Inflammatory macrophage (primary cell): ENCODE results near the gene FAM20C.
"Not testable (repeated sequence)": the region's sequence is repeated elsewhere in the genome, so short reads cannot be mapped to it uniquely, and the experiment has no call there.

Source experiments
- DNase-seq, 2 donors: peaks; one replicate each; pipeline ENCODE4 v3.0.0-alpha.2; 2020 to 2022

FAM20C gene

DNA sequence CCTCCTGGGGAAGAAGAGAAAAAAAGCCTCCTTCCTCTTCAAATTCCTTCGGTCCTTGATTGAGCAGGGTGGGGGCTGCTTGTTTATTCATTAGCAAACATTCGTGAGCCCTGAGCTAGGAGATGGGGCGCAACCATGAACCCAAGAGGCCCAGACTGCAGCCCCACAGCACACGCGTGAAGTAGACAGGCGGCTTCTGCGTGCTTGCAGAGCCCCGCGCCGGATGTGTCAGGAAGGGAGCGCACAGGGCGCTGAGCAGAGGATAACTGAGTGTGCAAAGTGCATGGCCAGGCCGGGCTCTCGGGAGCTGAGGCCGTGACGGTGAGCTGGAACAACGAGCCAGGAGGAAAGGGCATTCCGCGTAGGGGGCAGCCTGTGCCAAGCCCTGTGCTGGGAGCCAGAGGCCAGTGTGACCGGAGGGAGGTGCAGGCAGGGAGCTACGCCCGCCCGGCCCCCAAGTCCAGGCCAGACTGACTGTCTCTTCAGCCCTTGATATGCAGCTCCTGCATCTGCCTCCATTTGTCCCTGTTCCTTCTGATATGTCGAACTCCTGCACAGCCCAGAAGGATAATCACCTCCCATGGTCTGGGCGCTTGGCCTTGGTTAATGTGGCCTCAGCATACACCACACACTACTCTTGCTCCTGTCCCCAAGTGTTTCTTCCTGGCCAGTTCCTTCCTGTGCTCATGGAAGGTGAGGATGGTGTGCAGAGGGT, 102.2 kb downstream of the FAM20C start:
- no peak for DNase-seq

DNA sequence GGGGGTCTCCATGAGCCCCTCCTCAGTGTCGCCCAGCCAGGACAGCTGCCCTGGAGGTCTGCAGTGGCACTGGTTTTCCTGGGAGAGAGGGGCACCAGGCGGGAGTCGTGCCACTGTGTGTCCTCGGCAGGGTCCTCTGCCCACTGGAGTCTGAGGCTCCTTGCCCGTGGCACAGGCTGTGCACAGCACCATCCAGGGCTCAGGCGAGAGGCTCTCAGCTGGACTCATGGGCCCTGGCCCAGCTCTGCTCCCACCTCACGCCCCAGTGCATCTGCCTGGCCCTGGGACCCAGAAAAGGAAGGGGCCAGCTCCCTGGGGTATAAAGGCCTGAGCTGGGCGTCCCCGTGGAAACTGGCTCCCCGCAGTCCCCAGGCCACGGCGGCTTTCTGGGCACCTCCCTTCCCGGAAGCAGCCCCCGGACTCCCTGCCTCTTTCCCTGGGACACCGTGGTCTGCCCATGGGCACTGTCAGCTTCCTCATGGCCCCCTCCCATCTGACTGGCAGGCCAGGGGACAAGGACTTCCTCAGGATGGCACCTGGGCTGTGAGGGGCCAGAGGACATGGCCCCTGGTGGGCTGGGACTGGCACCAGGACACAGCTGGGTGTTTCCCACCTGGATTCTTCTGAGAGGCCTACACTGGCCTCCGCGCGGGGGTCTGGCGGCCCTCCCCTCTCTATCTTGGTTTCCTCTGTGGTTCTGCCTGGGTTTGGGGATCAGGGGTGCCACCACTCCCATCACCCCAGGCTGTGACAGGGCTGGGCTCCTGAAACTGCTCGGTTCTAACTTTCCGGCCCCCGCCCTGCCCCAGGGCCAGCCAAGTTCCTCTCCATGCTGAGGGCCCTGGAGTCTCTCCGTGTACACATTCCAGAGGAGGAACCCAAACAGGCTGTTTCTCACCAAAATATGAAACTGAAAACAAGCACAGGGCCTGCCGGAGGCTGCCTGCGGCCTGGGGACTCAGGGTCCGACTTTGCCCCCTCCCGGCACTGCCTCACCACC, 103.1 kb downstream of the FAM20C start:
- no peak for DNase-seq

DNA sequence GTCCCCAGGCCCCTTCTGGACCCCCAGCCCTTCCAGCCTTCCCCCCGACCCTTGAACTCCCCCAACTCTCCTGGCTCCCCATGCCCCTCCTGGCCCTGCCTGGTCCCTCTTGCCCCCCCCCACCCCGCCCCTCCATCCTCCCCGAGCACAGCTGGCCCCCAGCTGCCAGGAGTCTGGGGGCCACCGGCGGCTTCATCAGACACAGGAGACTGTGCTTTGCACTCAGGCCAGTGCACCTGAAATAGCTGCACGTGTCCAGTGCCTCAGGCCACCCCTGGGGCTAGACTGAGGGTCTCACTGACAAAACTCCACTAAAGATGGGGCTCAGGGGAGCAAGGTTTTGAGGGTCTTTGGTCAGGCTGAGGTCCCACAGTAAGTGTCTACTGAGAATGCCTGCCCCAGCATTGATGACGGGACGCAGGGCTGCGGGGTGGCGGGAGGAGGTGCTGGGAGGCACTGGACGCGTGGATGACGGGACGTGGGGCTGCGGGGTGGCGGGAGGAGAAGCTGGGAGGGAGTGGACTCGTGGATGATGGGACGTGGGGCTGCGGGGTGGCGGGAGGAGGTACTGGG, 104.1 kb downstream of the FAM20C start:
- no peak for DNase-seq

DNA sequence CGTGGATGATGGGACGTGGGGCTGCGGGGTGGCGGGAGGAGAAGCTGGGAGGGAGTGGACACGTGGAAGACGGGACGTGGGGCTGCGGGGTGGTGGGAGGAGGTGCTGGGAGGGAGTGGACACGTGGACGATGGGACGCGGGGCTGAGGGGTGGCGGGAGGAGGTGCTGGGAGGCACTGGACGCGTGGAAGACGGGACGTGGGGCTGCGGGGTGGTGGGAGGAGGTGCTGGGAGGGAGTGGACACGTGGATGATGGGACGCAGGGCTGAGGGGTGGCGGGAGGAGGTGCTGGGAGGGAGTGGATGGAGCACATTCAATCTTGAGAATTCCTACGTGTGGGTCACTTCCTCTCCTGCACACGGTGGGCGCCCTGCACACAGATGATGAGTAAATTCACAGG, 104.8 kb downstream of the FAM20C start:
- not testable (repeated sequence) for DNase-seq

DNA sequence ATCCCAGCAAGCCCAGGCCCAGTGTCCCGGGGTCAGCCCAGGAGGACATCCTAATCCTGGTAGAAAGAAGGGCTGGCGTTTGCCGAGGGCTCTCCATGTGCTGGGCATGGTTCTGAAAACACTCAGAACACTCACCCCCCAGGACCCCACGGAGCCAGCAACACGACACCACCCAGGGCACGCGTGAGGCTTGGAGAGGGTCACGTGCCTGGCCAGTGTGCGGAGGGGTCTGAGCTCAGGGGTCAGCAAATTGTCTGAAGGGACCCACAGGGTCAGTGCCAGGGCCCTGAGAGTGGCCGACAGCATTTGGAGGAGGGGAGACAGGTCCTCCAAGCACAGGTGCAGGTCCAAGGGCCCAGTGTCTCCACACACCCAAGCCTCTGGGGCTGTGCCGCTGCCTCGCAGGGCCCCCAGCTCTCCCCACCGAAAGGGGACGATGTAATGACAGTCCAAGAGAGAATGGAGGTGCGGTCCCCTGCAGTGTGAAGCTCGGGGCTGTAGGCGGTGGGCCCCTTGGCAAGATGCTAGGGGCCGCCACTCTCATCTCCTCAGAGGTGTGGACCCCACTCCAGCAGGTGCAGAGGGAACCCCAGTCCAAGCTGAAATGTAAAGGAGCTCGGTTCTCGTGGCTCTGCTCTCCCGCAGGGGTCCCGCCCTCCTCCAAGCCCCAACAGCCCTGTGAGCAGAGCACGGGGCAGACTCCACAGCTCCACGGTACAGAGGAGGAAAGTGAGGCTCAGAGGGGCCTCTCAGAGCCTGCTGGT, 105.4 kb downstream of the FAM20C start:
- no peak for DNase-seq

DNA sequence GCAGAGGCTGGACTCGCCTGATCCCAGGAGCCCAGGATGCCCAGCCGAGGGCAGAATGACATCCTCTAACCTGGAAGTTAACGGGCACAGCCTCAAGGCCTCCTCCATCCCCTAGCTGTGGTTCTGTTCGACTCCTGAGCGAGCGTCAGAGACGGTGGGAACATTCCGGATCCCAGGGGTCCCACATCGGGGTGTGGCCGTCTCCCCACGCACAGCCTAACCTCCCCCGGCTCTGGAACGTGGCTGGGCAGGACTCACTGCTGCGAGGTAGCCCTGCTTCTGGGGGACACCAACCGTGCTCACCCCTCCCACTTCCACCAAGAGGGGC, 106.0 kb downstream of the FAM20C start:
- no peak for DNase-seq

DNA sequence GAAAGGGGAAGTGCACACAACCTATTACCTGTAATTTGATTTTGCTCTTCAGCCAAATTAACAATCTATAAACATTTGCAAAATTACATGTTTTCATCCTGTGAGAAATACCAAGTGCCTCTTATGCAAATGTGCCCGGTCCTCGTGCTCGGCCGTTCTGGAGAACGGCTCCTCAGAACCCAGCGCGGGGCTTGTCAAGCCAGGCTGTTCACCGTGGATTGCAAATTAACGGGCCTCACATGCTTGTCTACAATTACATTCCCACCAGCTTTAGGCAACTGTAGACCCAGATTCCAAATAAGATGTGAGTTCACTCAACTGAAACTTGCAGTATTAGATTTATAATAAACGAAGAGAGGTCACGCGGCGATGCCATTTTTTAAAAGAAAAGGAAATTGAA, 106.4 kb downstream of the FAM20C start:
- no peak for DNase-seq

DNA sequence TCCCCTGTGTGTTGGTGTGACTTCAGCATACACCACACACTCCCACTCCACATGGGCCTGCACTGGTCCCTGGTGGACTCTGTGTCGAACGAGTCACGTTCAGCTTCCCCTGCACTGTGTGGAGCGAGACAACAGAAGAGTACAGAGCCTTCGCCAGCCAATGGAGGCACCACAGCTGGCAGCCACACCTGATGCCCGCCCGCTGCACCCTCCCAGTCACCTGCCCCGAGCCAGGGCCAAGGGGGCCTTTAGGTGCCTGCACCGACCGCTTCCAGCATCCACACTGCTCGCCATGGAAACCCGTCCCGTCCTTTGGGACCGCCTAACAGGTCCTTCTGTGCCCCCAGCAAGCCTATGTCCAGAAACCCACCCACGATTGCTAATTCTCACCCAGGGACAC, 106.8 kb downstream of the FAM20C start:
- DNase-seq: no peak

DNA sequence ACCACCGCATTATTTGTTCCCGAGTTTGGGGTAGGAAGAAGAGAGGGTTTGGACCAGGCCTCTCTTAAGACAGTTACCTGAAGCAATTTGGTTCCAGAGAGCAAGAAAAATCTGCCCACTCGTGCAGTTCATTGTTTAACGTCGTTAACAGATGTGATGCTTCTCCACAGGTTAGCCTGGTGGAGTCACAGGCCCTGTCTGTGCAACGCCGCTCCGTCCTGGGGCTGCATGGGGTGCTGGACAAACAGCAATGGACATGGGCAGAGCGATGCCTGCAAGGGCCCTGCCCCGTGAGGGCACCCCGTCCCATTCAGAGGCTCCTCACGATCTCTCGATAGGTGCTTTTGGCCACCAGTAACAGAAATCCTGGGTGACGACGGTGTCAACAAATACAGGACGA, 107.3 kb downstream of the FAM20C start:
- DNase-seq: no peak

DNA sequence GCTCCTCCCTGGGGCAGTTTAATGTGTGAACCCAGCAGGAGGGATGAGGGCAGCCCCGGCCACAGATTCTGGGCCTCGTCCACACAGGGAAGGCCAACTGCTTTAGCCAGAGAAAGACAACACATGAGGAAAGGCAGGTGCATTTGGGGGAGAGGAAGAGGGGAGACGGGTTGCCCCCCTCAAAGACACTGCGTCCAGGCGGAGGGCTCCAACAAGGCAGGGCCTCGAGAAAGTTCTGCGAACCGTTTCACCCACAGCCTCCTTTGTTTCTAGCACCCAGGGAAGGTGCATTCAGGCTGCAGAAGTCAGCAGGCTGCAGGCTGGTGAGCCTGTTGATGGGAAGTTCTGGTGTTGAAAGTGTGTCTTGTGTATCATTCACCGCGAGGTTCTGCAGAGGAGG, 107.7 kb downstream of the FAM20C start:
- no peak for DNase-seq

DNA sequence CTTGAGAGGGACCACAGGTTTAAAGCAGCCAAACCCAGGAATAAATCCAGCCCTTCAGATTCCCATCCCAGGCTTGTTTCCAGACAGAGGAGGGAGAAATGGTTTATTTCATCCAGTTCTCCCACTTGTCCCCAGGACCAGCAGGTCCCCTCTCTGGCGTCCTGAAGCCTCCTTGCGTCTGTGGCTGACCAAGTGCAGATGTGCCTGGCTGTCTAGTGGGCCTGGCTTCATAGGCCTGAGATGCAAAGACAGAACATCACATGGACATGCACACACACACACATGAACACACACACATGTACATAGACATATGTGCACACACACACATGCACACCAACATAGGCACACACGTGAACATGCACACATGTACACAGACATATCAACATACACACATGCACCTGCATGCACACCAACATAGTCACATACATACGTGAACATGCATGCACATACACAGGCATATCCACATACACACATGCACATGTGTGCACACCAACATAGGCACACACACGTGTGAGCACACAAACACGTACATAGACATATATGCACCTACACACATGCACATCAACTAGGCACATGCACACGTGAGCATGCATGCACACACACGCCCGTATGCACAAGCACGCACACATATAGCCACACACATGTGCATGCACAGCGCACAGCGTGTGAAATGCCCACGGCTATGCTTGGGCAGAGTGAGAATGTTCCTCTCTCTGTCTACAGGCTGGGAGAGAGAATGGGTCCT, 108.3 kb downstream of the FAM20C start:
- DNase-seq: no peak

DNA sequence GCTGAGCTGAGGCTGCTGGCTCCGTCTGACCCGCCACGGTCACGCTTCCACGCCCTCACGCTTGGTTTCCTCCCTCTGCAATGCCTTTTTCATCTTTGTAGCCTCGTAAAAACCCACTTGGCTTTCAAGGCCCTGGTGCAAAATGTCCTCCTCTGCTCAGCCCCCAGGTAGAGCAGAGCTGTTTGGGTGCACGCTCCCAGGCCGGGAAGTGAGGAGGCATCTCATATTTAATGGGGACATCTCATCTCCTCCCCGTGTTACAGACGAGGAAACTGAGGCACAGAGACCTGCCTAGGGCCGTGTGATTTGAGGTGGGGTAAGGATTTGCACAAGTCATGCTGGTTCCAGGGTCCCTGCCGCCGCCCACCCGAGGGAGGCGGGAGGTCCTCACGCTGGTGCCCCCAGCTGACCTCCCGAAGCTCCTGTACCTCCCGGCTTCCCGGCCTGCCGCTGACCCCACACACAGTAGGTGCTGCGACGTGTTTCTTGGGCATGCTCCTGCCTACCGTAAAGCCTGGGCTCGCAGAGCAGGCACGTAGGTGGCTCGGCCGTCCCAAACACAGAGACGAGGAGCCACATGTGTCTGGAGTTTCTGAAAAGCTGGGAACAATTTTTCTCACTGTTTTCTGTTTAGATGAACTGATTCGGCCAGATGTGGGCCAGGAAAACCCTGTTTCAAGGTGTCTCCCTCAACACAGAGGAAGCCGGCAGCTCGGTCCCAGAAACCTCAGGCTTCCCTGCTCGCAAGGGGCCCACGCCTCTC, 109.1 kb downstream of the FAM20C start:
- no peak for DNase-seq

DNA sequence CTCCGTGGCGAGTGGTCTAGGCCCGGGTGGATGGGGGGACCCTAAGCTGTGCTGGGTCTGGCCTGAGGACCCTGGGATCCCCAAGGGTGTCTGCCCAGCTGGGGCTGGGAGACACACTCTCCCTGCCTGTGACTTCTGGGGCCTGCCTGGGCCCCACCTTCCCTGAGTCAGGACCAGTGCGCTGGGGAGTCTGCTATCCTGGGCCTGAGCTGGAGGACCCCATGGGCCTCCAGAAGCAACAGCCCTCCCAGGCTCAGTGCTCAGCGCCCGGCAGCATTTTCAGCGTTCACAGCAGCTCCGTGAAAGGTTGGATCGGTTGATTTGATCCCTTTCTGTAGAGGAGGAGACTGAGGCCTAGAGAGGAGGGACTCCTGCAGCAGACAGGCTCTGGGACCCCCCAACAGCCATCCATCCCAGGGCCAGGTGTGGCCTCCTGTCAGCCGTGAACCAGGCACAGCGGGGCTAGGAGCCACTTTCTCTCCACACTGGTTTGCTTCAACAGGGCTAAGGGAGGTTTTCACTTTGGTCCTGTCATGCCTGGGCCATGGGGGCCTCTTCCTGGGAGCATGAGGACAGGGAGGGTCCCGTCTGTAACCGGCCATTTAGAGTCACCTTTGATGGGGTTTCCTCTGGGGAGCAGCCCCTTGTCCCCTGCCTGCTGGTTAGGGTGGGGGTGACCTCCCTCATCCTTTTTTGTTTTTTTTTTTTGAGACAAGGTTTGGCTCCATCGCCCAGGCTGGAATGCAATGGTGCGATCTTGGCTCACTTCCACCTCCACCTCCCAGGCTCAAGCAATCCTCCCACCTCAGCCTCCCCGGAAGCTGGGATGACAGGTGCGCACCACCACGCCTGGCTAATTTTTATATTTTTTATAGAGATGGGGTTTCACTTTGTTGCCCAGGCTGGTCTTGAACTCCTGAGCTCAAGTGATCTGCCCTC, 110.0 kb downstream of the FAM20C start:
- no peak for DNase-seq

DNA sequence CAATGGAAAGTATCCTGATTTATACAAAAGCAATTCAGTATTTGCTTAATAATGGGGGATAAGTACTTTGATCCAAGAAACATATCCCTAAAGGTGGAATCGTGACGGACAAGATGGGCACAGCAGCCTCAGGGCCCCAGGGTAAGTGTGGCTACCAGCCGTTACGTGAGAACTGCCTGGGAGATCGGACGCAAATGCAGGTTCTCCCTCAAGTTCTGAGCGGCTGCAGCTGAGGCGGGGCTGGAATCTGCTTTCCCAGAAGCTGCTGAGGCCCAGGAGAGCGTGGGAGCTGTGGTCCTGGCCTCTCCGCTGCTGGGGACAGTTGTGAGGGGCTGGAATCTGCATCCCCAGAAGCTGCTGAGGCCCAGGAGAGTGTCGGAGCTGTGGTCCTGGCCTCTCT, 111.1 kb downstream of the FAM20C start:
- DNase-seq: no peak

DNA sequence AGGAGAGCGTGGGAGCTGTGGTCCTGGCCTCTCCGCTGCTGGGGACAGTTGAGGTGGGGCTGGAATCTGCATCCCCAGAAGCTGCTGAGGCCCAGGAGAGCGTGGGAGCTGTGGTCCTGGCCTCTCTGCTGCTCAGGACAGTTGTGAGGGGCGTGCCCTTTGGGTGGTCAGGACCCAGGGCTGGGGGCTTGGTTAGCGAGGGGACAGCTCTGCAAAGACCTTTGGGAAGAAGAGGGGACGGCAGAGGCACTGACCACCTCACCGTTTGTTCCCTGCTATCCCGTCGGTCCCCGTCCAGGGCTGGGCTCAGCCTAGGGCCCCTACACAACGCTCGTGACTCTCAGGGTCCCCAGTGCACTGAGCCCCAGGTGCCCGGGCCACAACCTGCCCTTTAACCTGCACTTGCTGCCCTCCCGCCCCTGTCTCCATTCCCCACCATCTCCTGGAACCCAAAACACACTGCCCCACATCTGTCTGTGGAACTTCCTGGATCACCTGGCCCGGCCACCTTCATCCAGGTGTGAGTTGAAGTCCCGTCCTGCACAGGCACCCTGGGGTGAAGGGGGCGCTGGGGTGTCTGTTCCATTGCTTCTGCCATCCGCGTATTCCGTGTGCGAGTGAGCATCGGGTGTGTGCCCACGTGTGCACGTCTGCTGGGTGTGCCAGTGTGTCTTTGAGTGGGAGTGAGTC, 111.7 kb downstream of the FAM20C start:
- no peak for DNase-seq

DNA sequence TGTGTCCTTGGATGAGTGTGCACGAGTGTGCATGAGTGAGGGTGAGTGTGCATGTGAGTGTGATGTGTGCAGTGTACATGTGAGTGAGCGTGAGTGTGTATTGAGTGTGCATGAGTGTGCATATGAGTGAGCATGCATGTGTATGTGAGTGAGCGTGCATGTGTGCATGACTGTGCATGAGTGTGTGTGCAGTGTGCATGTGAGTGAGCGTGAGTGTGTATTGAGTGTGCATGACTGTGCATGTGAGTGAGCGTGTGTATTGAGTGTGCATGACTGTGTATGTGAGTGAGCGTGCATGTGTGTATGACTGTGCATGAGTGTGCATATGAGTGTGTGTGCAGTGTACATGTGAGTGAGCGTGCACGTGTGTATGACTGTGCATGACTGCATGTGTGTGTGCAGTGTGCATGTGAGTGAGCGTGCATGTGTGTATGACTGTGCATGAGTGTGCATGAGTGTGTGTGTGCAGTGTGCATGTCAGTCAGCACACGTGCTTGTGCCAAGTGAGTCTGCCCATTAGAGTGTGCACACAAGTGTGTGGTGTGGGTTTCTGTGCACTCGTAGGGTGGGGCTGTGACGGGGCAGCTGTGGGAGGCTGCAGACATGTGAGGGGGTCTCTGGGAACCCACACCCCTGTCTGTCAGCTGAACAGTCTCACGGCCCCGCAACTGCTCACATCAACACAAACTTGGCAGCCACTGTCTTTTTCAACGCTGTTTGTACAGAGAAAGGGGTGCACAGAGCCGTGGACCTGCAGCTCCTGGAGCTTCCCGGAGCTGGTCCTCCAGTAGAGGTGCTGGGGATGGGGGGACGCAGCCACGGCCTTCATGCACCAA, 112.4 kb downstream of the FAM20C start:
- DNase-seq: no peak

DNA sequence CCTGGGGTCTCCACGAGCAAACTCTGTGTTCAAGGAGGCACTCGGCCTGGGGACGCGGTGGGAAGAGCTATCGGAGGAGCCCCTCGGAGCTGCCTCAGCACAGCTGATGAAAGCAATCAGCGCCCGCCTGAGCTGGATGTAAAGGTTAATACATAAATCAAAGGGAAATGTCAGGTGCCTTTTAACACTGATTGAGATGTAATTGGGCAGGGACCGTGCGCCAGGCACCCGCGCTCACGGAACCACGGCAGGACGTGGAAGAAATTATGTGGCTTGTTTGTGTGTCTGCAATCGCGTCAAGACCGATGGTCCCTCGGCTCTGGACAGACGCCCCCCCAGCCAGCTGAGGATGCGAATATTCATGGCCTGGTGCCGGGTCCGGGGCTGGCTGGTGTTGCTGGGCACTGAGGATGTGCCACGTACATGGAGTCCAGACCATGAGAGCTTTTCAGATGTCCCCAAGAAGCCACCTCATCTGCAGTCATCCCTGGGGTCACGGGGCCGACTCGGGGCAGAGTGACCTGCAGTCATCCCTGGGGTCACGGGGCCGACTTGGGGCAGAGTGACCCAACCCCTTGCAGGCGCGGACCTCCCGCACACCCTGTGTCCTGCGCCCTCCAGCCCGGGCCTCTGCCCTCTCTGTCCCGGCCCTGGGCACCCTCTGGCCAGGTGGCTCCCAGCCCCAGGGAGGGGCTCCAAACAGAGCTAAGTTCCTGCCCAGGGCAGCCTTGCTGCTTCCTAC, 113.2 kb downstream of the FAM20C start:
- DNase-seq: no peak

DNA sequence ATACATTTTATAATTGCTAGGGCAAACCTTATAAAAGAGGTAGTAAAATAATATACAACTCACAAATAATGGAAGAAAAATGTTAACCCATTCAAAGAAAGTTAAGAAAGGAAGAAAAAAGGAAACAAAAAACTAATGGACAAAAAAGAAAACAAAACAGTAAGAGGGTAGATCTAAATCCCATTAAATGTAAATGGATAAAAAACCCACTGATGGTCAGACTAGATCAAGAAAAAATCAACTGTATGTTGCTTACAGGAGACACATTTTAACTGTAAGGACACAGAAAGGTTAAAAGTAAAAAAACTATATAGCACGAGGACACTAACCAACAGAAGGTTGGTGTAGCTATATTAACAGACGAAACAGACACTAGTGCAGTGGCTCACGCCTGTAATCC, 115.6 kb downstream of the FAM20C start:
- no peak for DNase-seq
